AG09309 (cell line): ENCODE data around the gene RTN4R.

ENCODE experiments used
- DNase-seq: peaks from one replicate; pipeline ENCODE4 v3.0.0-alpha.2; 2010; ENCODE audit warnings: low read depth
- H3K4me3 ChIP-seq: 2 replicates; pipeline ENCODE4 v1.5.1; 2011; ENCODE audit warnings: mild to moderate bottlenecking, low read depth, low read length, moderate library complexity; ENCODE audit not compliant: control insufficient read depth
- CTCF ChIP-seq: IDR thresholded peaks from 2 replicates; pipeline ENCODE4 v1.5.1; 2011; ENCODE audit warnings: mild to moderate bottlenecking, low read depth, low read length, inconsistent platforms; ENCODE audit not compliant: insufficient read depth, control insufficient read depth; ENCODE audit errors: missing control alignments

Gene RTN4R

GRCh38 chr22:20228939-20229272, 39.2 kb downstream of the RTN4R start:
- no peak for DNase-seq
- TF ChIP-seq CTCF = no peak
- H3K4me3 ChIP-seq = no peak overlapping the region

GRCh38 chr22:20228055-20228938, 39.8 kb downstream of the RTN4R start:
- no peak for TF ChIP-seq CTCF
- no peak overlapping the region for H3K4me3 ChIP-seq
- DNase-seq = no peak

GRCh38 chr22:20227363-20227762, 40.8 kb downstream of the RTN4R start:
- no peak for DNase-seq
- no peak overlapping the region for H3K4me3 ChIP-seq
- no peak for TF ChIP-seq CTCF

- no peak for TF ChIP-seq CTCF
- DNase-seq = no peak
These were observed 41.3 kb downstream of the RTN4R start for GRCh38 chr22:20226760-20227350.

GRCh38 chr22:20226077-20226716, 41.9 kb downstream of the RTN4R start:
- DNase-seq = no peak
- no peak overlapping the region for H3K4me3 ChIP-seq
- TF ChIP-seq CTCF = no peak

More at GRCh38 chr22:20226760-20227350, 41.3 kb downstream of the RTN4R start:
- no peak overlapping the region for H3K4me3 ChIP-seq

GRCh38 chr22:20225693-20225966, 42.5 kb downstream of the RTN4R start:
- no peak for TF ChIP-seq CTCF
- no peak for DNase-seq
- no peak overlapping the region for H3K4me3 ChIP-seq
